Measurements from ENCODE around the gene RNLS.

Gene RNLS

DNA sequence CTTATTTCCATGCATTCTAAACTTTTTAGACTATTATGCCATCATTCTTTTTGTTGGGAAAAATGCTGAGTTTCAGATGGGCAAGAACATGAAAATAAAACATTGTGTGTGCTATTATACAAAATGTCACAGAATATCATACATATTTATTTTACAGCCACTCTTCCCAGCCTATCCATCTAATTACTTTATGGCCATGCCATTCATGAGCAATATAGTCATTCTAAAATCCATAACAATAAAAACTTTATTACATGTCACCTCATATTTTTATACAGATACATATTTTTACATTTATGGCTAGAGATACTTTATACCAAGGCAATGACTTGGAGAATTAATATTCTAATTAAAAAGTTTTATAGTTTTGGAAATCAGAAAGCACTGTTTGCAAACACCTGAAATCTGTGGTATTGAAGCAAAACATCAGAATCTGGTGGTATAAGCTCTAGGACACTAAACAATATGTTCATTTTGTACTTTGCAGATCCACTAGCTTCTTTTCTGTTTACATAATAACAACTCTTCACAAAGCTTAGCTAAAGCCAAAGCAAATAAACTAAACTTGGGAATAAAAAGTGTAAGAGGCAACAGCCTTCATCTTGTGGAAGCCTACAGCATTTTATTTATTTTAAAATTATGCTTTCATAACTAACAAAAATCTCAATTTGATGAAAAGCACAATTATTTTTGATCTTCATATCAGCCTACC lies 210.1 kb downstream of the RNLS start:
- Histone ChIP-seq H3K4me3 (ENCODE audit: low read depth, low read length) (no peak overlapping the region), H3K36me3 (no peaks in the 10 kb centered on the region), H3K27ac (no peak overlapping the region; the same call in 1 of the 2 replicates), H3K9me3 (ENCODE audit: severe bottlenecking) (no peaks in the 10 kb centered on the region), H3K27me3 (ENCODE audit: insufficient read depth, low read depth, severe bottlenecking) (no peaks in the 10 kb centered on the region)
- TF ChIP-seq, protein P1, sequence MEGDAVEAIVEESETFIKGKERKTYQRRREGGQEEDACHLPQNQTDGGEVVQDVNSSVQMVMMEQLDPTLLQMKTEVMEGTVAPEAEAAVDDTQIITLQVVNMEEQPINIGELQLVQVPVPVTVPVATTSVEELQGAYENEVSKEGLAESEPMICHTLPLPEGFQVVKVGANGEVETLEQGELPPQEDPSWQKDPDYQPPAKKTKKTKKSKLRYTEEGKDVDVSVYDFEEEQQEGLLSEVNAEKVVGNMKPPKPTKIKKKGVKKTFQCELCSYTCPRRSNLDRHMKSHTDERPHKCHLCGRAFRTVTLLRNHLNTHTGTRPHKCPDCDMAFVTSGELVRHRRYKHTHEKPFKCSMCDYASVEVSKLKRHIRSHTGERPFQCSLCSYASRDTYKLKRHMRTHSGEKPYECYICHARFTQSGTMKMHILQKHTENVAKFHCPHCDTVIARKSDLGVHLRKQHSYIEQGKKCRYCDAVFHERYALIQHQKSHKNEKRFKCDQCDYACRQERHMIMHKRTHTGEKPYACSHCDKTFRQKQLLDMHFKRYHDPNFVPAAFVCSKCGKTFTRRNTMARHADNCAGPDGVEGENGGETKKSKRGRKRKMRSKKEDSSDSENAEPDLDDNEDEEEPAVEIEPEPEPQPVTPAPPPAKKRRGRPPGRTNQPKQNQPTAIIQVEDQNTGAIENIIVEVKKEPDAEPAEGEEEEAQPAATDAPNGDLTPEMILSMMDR (IDR thresholded peaks at IDR 0.05; ENCODE audit: low read depth, low read length): no peak
- DNase-seq: no peak

DNA sequence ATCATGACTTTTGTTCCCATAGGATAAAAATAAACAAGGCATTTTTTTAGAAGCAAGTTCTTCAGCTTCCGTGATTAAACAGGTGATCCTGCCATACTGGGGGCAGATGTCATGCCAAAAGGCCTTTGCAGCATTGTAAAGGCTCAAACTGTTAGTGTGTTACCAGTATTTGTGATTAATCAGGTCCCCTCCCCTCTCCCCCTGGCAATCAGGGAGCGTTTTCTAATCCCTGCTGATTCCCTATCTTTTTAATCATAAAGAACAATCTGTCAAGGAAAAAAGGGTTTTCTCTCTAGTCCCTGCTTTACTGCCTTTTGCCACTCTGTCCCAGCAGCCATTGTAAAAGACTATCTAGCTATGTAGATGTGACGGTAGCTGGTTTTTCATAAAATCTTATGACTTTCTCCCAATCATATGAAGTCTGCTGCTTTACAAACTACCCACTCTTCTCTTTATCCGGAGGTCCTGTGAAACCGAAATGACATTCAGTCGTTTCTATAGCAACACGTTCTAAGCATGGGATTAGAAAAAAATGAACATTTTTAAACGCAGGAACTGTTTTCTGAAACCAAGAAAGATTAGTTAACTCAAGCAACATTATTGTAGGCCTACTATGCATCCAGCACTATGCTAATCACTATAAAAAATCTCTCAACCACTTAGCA lies 210.9 kb downstream of the RNLS start:
- H3K36me3 ChIP-seq: no peaks in the 10 kb centered on the region
- no peak overlapping the region; the same call in 1 of the 2 replicates for H3K4me3 ChIP-seq (ENCODE audit: low read depth, low read length)
- DNase-seq: peak; percentile 61
- TF ChIP-seq, protein P1 (IDR thresholded peaks at IDR 0.05; ENCODE audit: low read depth, low read length): no peak
- H3K27me3 ChIP-seq (ENCODE audit: insufficient read depth, low read depth, severe bottlenecking): no peaks in the 10 kb centered on the region
- peaks cover 3% of the 10 kb centered on the region for H3K9me3 ChIP-seq (ENCODE audit: severe bottlenecking)
- peak overlapping the region; percentile 41 for H3K27ac ChIP-seq

DNA sequence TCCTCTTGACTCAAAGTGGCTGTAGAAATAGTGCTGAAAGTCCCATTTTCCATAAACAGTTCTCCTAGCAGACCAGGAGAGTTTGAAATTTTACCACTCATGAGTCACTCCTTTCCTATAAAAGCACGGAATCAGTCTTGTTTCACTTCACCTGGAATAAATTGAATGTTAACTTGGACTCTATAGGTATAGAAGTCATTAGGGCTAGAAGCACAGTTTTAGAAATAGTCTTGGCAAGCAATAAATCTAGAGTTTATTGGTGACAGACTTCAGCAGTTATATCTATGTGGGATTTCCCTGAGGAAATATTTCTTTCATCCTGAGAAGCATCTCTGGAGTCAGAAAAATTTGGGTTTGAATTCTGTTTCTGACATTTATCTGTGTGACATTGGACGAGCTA lies 212.4 kb downstream of the RNLS start:
- no peak overlapping the region for H3K27ac ChIP-seq
- H3K36me3 ChIP-seq: no peaks in the 10 kb centered on the region
- TF ChIP-seq, protein P1 (IDR thresholded peaks at IDR 0.05; ENCODE audit: low read depth, low read length): no peak
- H3K27me3 ChIP-seq (ENCODE audit: insufficient read depth, low read depth, severe bottlenecking): no peaks in the 10 kb centered on the region
- peaks cover 3% of the 10 kb centered on the region for H3K9me3 ChIP-seq (ENCODE audit: severe bottlenecking)
- no peak overlapping the region for H3K4me3 ChIP-seq (ENCODE audit: low read depth, low read length)
- no peak for DNase-seq

DNA sequence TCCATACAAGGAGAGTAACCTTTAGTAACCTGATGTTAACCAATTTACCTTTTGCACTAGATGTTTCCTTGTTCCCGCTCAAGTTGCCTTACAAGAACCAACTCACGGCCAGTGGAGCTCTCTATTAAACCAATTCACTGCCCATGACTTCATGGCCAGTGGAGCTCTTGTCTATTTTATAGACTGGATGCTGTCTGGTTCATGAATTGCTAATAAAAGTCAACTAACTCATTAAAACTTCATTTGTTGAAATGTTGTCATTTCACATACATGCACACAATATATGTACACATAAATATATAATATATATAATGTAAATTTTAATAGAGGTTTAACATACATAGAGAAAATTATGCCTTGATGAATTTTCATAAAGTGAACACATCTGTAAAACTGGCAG lies 216.3 kb downstream of the RNLS start:
- Histone ChIP-seq H3K27ac (no peak overlapping the region), H3K9me3 (ENCODE audit: severe bottlenecking) (peaks cover 3% of the 10 kb centered on the region), H3K4me3 (ENCODE audit: low read depth, low read length) (no peak overlapping the region), H3K27me3 (ENCODE audit: insufficient read depth, low read depth, severe bottlenecking) (no peaks in the 10 kb centered on the region), H3K36me3 (no peaks in the 10 kb centered on the region)
- no peak for DNase-seq
- TF ChIP-seq, protein P1 (IDR thresholded peaks at IDR 0.05; ENCODE audit: low read depth, low read length): no peak

DNA sequence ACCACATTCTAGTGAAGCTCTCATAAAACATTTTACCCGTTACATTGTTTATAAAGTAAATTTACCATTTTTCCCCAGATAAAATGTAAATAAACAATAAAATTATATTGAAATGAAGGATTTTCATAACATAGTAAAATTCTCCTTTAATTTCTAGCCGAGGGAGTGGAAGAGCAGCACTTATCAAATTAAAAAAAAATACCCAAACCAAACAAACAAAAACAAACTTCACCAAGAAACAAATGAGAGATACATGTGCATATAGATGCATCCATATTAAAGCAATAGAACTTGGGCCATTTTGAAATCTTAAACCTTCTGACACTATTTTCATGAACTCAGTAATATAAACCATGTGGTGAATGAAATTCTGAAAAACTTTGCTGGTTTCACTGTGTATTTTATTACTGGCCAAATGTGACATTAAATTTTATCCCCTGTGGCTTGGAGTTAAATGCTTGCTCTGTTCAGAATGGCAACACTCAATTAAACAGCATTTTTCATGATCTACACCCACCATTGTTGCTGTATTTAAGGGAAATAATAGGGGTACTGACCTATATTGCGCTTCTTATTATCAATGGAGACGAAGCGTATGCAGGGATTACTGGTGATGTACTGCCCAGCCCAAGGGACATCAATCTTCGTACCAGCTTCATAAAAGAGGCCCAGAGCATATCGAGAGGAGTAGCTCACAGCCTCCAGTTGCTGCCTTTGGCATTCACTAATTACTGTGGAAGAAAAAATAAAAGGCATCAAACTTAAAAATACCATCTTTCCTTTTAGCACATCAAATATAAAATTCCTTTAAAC lies 220.9 kb downstream of the RNLS start:
- Histone ChIP-seq H3K27me3 (ENCODE audit: insufficient read depth, low read depth, severe bottlenecking) (no peaks in the 10 kb centered on the region), H3K36me3 (no peaks in the 10 kb centered on the region), H3K4me3 (ENCODE audit: low read depth, low read length) (no peak overlapping the region), H3K27ac (no peak overlapping the region), H3K9me3 (ENCODE audit: severe bottlenecking) (no peaks in the 10 kb centered on the region)
- TF ChIP-seq, protein P1 (IDR thresholded peaks at IDR 0.05; ENCODE audit: low read depth, low read length): no peak
- no peak for DNase-seq

All from WERI-Rb-1 (cell line).